HFFc6 (cell line): ENCODE results near the gene USP14. TPM values are rescaled to one million over a fixed set of nuclear protein-coding genes. Genes with fewer than 3 reads are reported as not detected.
"Not testable (repeated sequence)": the region's sequence is repeated elsewhere in the genome, so short reads cannot be mapped to it uniquely, and the experiment has no call there.

Experiments
- DNase-seq: peaks from one replicate; pipeline ENCODE4 v3.0.0-alpha.2; 2018
- H3K27ac Mint-ChIP-seq: 2 replicates; pipeline ENCODE4 v1.8.0; 2020; ENCODE audit warnings: mild to moderate bottlenecking, mixed read lengths
- H3K27me3 Mint-ChIP-seq: 2 replicates; pipeline ENCODE4 v1.8.0; 2021; ENCODE audit warnings: mild to moderate bottlenecking, moderate library complexity, mixed read lengths; ENCODE audit not compliant: insufficient read depth
- H3K36me3 Mint-ChIP-seq: 2 replicates; pipeline ENCODE4 v1.8.0; 2021; ENCODE audit warnings: low read depth, mixed read lengths
- H3K4me1 Mint-ChIP-seq: 2 replicates; pipeline ENCODE4 v1.8.0; 2020; ENCODE audit warnings: low read depth, mixed read lengths
- H3K4me3 Mint-ChIP-seq: 2 replicates; pipeline ENCODE4 v1.8.0; 2020; ENCODE audit warnings: mild to moderate bottlenecking, moderate library complexity, mixed read lengths
- H3K9me3 Mint-ChIP-seq: 2 replicates; pipeline ENCODE4 v1.8.0; 2020; ENCODE audit warnings: mild to moderate bottlenecking, mixed read lengths
- CTCF ChIP-seq: fragments of 200-600 bp; sonication (generic); IDR thresholded peaks from 2 replicates; pipeline ENCODE4 v1.5.0; 2021; ENCODE audit warnings: antibody characterized with exemption, mild to moderate bottlenecking
- total RNA-seq, 6 experiments: library from RNA; stranded (reverse); fragmentation: NEBNext Ultra II Directional; extraction: Animal tissue kit (Norgen Biotek cat#: 25700); gene quantifications; 2 replicates in 1 of 6; 3 replicates in 5 of 6; pipeline ENCODE4 v1.2.3, GENCODE V29; 2021

The USP14 gene
- total RNA-seq, 6 experiments from 2014 or later, result 92.0 to 114 (median 101) TPM

GRCh38 chr18:135045-135444 lies 23.3 kb upstream of the USP14 start:
- no peak for TF ChIP-seq CTCF
- Mint-ChIP-seq H3K27me3 (peaks cover 3% of the 10 kb centered on the region; the same call in 1 of the 2 replicates), H3K4me3 (no peak overlapping the region), H3K4me1 (no peaks in the 10 kb centered on the region), H3K9me3 (peaks cover 5% of the 10 kb centered on the region; the same call in 1 of the 2 replicates), H3K27ac (no peak overlapping the region), H3K36me3 (no peaks in the 10 kb centered on the region)
- DNase-seq, result no peak

GRCh38 chr18:136433-136832 lies 21.9 kb upstream of the USP14 start:
- H3K9me3 Mint-ChIP-seq, result no peaks in the 10 kb centered on the region
- TF ChIP-seq CTCF, result no peak
- no peaks in the 10 kb centered on the region for H3K36me3 Mint-ChIP-seq
- H3K27ac Mint-ChIP-seq, result no peak overlapping the region
- no peak for DNase-seq
- H3K27me3 Mint-ChIP-seq, result peaks cover 3% of the 10 kb centered on the region; the same call in 1 of the 2 replicates
- no peak overlapping the region for H3K4me3 Mint-ChIP-seq
- H3K4me1 Mint-ChIP-seq, result no peaks in the 10 kb centered on the region

- Mint-ChIP-seq H3K27me3 (peaks cover 8% of the 10 kb centered on the region; the same call in 1 of the 2 replicates), H3K9me3 (no peaks in the 10 kb centered on the region), H3K36me3 (no peaks in the 10 kb centered on the region), H3K27ac (no peak overlapping the region), H3K4me1 (no peaks in the 10 kb centered on the region), H3K4me3 (no peak overlapping the region)
- DNase-seq, result no peak
- no peak for TF ChIP-seq CTCF
Observed at GRCh38 chr18:137327-137726, 21.0 kb upstream of the USP14 start.

- H3K27ac Mint-ChIP-seq, result no peak overlapping the region
- DNase-seq, result no peak
- TF ChIP-seq CTCF, result no peak
- no peaks in the 10 kb centered on the region for H3K9me3 Mint-ChIP-seq
- H3K27me3 Mint-ChIP-seq, result peaks cover 12% of the 10 kb centered on the region; the same call in 1 of the 2 replicates
- no peaks in the 10 kb centered on the region for H3K36me3 Mint-ChIP-seq
- H3K4me3 Mint-ChIP-seq, result no peak overlapping the region
- no peaks in the 10 kb centered on the region for H3K4me1 Mint-ChIP-seq
Observed at GRCh38 chr18:140670-141266, 17.6 kb upstream of the USP14 start.

GRCh38 chr18:142624-143296 lies 15.6 kb upstream of the USP14 start:
- H3K4me3 Mint-ChIP-seq, H3K27me3 Mint-ChIP-seq, DNase-seq, H3K4me1 Mint-ChIP-seq, H3K9me3 Mint-ChIP-seq, H3K36me3 Mint-ChIP-seq, H3K27ac Mint-ChIP-seq: not testable (repeated sequence)

GRCh38 chr18:148841-149240 lies 9.5 kb upstream of the USP14 start:
- H3K27ac Mint-ChIP-seq, result no peak overlapping the region
- H3K36me3 Mint-ChIP-seq, result no peaks in the 10 kb centered on the region
- no peak for DNase-seq
- no peak overlapping the region for H3K4me3 Mint-ChIP-seq
- no peaks in the 10 kb centered on the region for H3K9me3 Mint-ChIP-seq
- no peak for TF ChIP-seq CTCF
- peaks cover 11% of the 10 kb centered on the region for H3K27me3 Mint-ChIP-seq
- H3K4me1 Mint-ChIP-seq, result peaks cover under 1% of the 10 kb centered on the region; the same call in 1 of the 2 replicates
